ENCODE data around the gene MACROD2. TPM values are rescaled to one million over a fixed set of nuclear protein-coding genes. Genes with fewer than 3 reads are reported as not detected.
A peak's percentile ranks its signal among the peaks of the same experiment; 100 is the strongest.

The MACROD2 gene
- total and polyA plus RNA-seq, 2 of the 4 experiments (the other 2 are of a cell fraction): not detected

DNA sequence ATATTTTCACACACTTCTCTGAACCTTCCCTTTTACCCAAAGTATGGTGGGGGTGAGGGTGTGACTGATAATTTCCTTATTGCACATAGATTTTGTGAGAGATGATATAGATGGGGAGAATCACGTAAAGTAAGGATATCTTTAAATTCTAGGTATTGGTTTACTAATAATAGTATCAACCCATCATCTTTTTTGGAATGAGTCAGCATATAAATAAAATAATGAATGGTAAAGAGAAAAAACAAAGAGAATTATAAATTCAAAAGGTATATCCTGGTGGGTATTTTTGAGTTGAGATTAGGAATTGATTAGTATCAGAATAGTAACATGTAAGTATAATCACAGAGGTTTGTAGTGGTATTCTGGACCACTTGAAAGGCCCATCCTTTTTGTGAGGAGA, 56.1 kb downstream of the MACROD2 start:
- no peak for ATAC-seq (ENCODE audit: low read depth)
- Histone ChIP-seq H3K18ac (ENCODE audit: low read depth, low read length) (no peak overlapping the region), H3K9me3 (ENCODE audit: control insufficient read depth, insufficient read depth, low read length) (no peaks in the 10 kb centered on the region), H4K5ac (ENCODE audit: low read depth, low read length) (no peak overlapping the region), H3K14ac (replicated peaks; ENCODE audit: low read depth, low read length) (no peak overlapping the region), H2BK5ac (ENCODE audit: low read depth, low read length, poor library complexity, severe bottlenecking) (no peak overlapping the region), H4K91ac (ENCODE audit: insufficient read depth, low read depth, low read length) (no peak overlapping the region), H3K27ac (ENCODE audit: insufficient read depth, low read length) (no peak overlapping the region), H3K4me2 (ENCODE audit: low read depth, low read length) (no peak overlapping the region), H2AK9ac (replicated peaks; ENCODE audit: low read depth, low read length, poor library complexity) (no peak overlapping the region), H3K23ac (ENCODE audit: low read depth, low read length) (no peak overlapping the region), H2AK5ac (ENCODE audit: low read depth, low read length) (no peak overlapping the region), H3K79me1 (ENCODE audit: low read depth in 1 of 2, low read length in 2 of 2) (no peaks in the 10 kb centered on the region), H4K8ac (ENCODE audit: low read depth in 2 of 2, low read length in 2 of 2) (no peak overlapping the region), H3K4me3 (ENCODE audit: insufficient read depth, low read depth, low read length) (no peak overlapping the region), H4K20me1 (ENCODE audit: insufficient read depth, low read length) (no peaks in the 10 kb centered on the region), H3K4ac (ENCODE audit: low read depth, low read length) (no peak overlapping the region), H2AFZ (replicated peaks; ENCODE audit: low read length, poor library complexity) (no peak overlapping the region), H3K9ac (ENCODE audit: low read depth, low read length) (no peak overlapping the region), H2BK20ac (ENCODE audit: low read depth, low read length) (no peak overlapping the region), H3K36me3 (ENCODE audit: control insufficient read depth, insufficient read depth, low read length) (no peaks in the 10 kb centered on the region), H3K56ac (ENCODE audit: extremely low read depth, insufficient read depth, low read length) (no peak overlapping the region), H3K4me1 (ENCODE audit: control insufficient read depth, insufficient read depth, low read length) (no peaks in the 10 kb centered on the region), H3K9me1 (ENCODE audit: insufficient read depth, low read length) (no peaks in the 10 kb centered on the region), H3K27me3 (ENCODE audit: control insufficient read depth, insufficient read depth, low read length) (no peaks in the 10 kb centered on the region), H2BK120ac (ENCODE audit: low read depth, low read length) (no peak overlapping the region), H2BK15ac (ENCODE audit: low read depth, low read length) (no peak overlapping the region)
- no CpG with 5 or more reads among the region's 1 CpG for WGBS, 2 experiments (ENCODE audit: extremely low coverage in 2 of 2, insufficient read length in 1 of 2)
- BruUV-seq (replicated peaks): no TSS peak
- TF ChIP-seq NFE2L2 (IDR thresholded peaks at IDR 0.05; ENCODE audit: low read depth, low read length) (no peak), SMC3 (IDR thresholded peaks at IDR 0.05; ENCODE audit: low read depth, low read length) (no peak), CHD1 (IDR thresholded peaks at IDR 0.05; ENCODE audit: low read depth, low read length) (no peak), MAFK (IDR thresholded peaks at IDR 0.05; ENCODE audit: low read depth, low read length) (0 out of 2 replicates have a peak, but pooled peaks have one; percentile 2), BHLHE40 (IDR thresholded peaks at IDR 0.05; ENCODE audit: low read depth, low read length) (no peak), MXI1 (IDR thresholded peaks at IDR 0.05; ENCODE audit: borderline replicate concordance, low read depth, low read length) (no peak)
- TF ChIP-seq, protein P1, sequence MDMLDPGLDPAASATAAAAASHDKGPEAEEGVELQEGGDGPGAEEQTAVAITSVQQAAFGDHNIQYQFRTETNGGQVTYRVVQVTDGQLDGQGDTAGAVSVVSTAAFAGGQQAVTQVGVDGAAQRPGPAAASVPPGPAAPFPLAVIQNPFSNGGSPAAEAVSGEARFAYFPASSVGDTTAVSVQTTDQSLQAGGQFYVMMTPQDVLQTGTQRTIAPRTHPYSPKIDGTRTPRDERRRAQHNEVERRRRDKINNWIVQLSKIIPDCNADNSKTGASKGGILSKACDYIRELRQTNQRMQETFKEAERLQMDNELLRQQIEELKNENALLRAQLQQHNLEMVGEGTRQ (IDR thresholded peaks at IDR 0.05; ENCODE audit: low read depth, low read length): no peak
- DNase-seq: no peak
- dilution Hi-C loops (cut with HindIII; ENCODE audit: low sequenced_read_pairs, unreplicated experiment) (no loop called here), in situ Hi-C loops (cut with MboI; ENCODE audit: low sequenced_read_pairs) (no loop called here), intact Hi-C loops (cut with micrococcal nuclease) (no loop called here)
- POLR2A ChIA-PET (ENCODE audit: unreplicated experiment): no interaction called here
- CTCF ChIA-PET: no interaction called here

All from IMR-90 (cell line).